Peyer's patch (tissue), 4 donors: ENCODE results near the gene CTBP2. TPM values are rescaled to one million over a fixed set of nuclear protein-coding genes. Genes with fewer than 3 reads are reported as not detected.

Experiments used
- DNase-seq, 3 donors: peaks; one replicate each; pipeline ENCODE4 v3.0.0-alpha.2; 2017 to 2019
- H3K27ac ChIP-seq, 4 donors: fragments of 200-600 bp; sonication (generic); one replicate each; pipeline ENCODE4 v1.5.1; 2016 to 2019
- H3K27me3 ChIP-seq, 2 donors: fragments of 200-600 bp; sonication (generic); one replicate each; pipeline ENCODE4 v1.5.1; 2019
- H3K36me3 ChIP-seq, 3 donors: fragments of 200-600 bp; sonication (generic); one replicate each; pipeline ENCODE4 v1.5.1; 2016 to 2019
- H3K4me1 ChIP-seq, 4 donors: fragments of 200-600 bp; sonication (generic); one replicate each; pipeline ENCODE4 v1.5.1; 2016 to 2019
- H3K4me3 ChIP-seq, 4 donors: fragments of 200-600 bp; sonication (generic); 1 replicate in 3 of 4; 2 replicates in 1 of 4; pipeline ENCODE4 v1.5.1; 2016 to 2019; ENCODE audit warnings: mild to moderate bottlenecking in 1 of 4
- H3K9me3 ChIP-seq, 4 donors: fragments of 200-600 bp; sonication (generic); one replicate each; pipeline ENCODE4 v1.5.1; 2016 to 2019; ENCODE audit warnings: mild to moderate bottlenecking in 1 of 4
- POLR2A ChIP-seq, 2 donors: fragments of 450-650 bp; IDR thresholded peaks; one replicate each; pipeline ENCODE4 v1.5.1; 2017; ENCODE audit warnings: antibody characterized with exemption in 2 of 2, mild to moderate bottlenecking in 2 of 2, moderate library complexity in 2 of 2
- total RNA-seq, 4 donors: library from RNA; depleted of rRNA; stranded (reverse); fragments of >200 nt; gene quantifications; one replicate each; pipeline ENCODE4 v1.1.0, GENCODE V29; 2016
- TF ChIP-seq, protein P1 (sequence below), 6 experiments: fragments of 450-650 bp in 4 of 6; fragments of 200-600 bp in 2 of 6; sonication (generic) in 1 of 6; IDR thresholded peaks; one replicate each; pipeline ENCODE4 v1.5.1; 2017 to 2019; ENCODE audit warnings: antibody characterized with exemption in 6 of 6, mild to moderate bottlenecking in 3 of 6, moderate library complexity in 1 of 6

CTBP2 gene
- total RNA-seq, 4 donors from 2014 or later, result 53.6 to 83.8 (median 64.7) TPM

DNA sequence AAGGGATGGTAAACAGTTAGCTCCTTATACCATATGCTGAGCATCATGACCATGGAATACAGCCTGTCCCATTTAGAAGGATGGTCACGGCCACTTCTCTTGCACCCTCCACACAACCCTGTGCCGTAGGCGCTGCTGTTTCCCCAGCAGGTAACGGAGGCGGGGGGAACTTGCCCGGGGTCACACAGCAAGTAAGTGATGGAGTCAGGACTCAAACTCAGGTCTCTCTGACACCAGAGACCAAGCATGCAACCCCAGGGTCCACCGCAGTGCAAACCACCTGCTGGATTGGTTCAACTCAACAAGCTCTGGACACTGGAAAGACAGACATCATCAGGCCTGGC, 146.9 kb downstream of the CTBP2 start:
- no peaks in the 10 kb centered on the region for H3K9me3 ChIP-seq
- DNase-seq, result no peak
- H3K27ac ChIP-seq, result peak overlapping the region in 1 of 4 donors; percentile 40
- no peak overlapping the region for H3K4me3 ChIP-seq
- peaks cover 0 to 56% (median 0%) of the 10 kb centered on the region in 4 donors for H3K4me1 ChIP-seq
- no peaks in the 10 kb centered on the region for H3K36me3 ChIP-seq
- no peak for TF ChIP-seq POLR2A (IDR thresholded peaks at IDR 0.05)
- TF ChIP-seq, protein P1, sequence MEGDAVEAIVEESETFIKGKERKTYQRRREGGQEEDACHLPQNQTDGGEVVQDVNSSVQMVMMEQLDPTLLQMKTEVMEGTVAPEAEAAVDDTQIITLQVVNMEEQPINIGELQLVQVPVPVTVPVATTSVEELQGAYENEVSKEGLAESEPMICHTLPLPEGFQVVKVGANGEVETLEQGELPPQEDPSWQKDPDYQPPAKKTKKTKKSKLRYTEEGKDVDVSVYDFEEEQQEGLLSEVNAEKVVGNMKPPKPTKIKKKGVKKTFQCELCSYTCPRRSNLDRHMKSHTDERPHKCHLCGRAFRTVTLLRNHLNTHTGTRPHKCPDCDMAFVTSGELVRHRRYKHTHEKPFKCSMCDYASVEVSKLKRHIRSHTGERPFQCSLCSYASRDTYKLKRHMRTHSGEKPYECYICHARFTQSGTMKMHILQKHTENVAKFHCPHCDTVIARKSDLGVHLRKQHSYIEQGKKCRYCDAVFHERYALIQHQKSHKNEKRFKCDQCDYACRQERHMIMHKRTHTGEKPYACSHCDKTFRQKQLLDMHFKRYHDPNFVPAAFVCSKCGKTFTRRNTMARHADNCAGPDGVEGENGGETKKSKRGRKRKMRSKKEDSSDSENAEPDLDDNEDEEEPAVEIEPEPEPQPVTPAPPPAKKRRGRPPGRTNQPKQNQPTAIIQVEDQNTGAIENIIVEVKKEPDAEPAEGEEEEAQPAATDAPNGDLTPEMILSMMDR (IDR thresholded peaks at IDR 0.05), result no peak
- H3K27me3 ChIP-seq, result no peaks in the 10 kb centered on the region

DNA sequence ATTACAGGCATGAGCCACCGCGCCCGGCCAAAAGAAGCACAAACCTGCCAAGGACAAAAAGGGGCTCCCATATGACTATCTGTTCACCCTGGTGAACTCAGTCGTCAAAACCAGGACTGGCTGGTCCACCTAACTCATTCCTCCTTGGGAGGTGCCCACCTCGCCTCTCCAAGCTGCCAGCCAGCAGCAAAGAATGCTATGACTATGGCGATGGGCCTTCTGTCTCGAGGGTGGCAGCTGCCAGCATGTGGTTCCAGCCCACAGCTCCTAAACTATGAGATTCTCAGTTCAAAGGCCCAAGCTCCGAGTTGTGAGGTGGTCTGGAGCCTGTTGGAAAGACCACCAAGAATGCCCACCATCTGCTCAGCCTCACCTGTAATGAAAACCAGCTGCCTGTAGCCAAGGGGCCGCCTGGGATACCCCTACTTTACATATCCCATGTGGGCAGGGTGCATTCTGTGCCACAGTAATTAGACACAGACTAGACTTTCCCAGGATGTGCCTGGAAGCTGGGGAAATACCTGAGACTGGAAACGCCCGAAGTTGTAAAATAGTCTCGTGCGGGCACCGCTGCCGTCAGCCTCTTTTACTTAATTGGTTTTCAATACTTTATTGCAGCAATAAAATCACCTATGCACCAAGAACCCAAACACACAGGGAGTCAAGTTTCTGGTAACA, 147.4 kb downstream of the CTBP2 start:
- Histone ChIP-seq H3K9me3 (no peaks in the 10 kb centered on the region), H3K27me3 (no peaks in the 10 kb centered on the region), H3K4me3 (no peak overlapping the region), H3K4me1 (peaks cover 0 to 60% (median 0%) of the 10 kb centered on the region in 4 donors), H3K27ac (peak overlapping the region in 1 of 4 donors; percentile 40), H3K36me3 (no peaks in the 10 kb centered on the region)
- no peak for DNase-seq
- TF ChIP-seq, protein P1 (IDR thresholded peaks at IDR 0.05), result no peak
- no peak for TF ChIP-seq POLR2A (IDR thresholded peaks at IDR 0.05)

DNA sequence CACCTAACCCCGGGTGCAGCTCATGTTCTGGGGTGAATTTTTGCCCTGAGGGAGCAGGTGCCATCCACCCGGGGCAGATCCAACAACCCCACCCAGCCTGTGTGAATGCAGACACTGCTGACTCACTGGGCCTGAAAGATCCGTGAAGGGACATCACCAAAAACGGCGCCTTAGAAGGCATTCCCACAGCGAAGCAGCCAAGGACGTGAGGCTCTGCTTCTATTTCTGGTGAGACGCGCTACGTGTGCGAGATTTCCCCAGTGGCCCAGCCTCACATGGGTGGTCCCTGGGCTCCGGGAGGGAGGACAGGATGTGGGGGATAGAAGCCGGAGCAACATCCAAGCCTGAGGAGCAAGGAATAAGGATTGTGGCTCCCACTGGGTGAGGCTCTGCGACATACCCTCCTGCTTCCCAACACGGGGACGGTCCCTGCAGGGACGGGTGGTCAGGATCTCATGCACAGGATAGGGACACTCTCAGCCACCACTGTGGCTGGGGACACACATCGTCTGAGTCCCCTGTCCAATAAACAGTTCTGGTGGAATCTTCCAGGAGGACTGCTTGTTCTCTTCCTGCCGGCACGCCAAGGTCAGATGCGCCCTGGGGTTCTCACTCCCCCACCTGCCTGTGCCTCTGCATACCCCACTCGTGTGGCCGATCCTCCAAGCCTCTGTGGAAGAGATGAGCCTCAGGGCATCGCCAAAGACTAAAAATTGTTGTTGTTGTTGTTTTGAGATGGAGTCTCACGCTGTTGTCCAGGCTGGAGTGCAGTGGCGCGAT, 148.2 kb downstream of the CTBP2 start:
- no peak overlapping the region for H3K4me3 ChIP-seq
- H3K27ac ChIP-seq, result peak overlapping the region in 2 of 4 donors; percentile 12 to 36
- TF ChIP-seq, protein P1 (IDR thresholded peaks at IDR 0.05), result no peak
- no peak for TF ChIP-seq POLR2A (IDR thresholded peaks at IDR 0.05)
- H3K9me3 ChIP-seq, result no peaks in the 10 kb centered on the region
- H3K36me3 ChIP-seq, result no peaks in the 10 kb centered on the region
- peaks cover 0 to 54% (median 0%) of the 10 kb centered on the region in 4 donors for H3K4me1 ChIP-seq
- no peak for DNase-seq
- H3K27me3 ChIP-seq, result no peaks in the 10 kb centered on the region

DNA sequence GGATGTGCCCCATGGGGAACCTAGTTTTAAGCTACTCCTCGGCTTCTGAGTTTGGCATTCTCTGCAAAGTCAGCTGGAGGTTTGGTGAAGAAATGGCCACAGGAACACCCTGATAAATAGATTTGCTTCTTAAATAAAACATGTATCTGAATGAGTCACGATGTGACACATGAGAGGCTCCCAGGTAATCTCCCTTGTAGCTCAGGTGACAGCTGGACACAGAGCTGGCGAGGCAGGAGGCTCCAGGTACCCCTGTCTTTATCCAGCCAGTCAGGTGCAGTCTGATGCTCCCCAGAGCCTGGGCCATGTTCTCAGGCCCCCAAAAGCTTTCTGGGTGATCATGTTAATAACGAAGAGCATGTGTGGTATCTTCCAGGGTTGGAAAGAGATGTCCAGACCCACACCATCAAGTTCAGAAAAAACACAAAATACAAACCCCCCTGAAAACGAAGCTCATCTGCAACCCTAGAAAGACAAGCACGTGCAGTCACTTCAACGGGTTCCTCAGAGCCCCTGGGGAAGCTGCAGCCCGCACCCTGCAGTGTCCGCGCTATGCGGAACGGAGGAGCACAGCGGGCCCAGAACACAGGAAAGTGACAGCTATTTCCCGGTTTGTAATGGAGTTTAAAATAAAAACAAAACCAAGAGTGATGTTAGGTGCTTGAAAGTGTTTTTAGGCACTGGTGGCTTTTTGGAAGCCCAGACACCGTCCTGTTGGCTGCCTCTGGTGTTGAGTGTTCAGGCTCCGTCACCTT, 149.0 kb downstream of the CTBP2 start:
- Histone ChIP-seq H3K27me3 (no peaks in the 10 kb centered on the region), H3K4me3 (no peak overlapping the region), H3K27ac (peak overlapping the region in 1 of 4 donors; percentile 12), H3K4me1 (peaks cover 0 to 56% (median 0%) of the 10 kb centered on the region in 4 donors), H3K36me3 (no peaks in the 10 kb centered on the region), H3K9me3 (no peaks in the 10 kb centered on the region)
- TF ChIP-seq, protein P1 (IDR thresholded peaks at IDR 0.05), result no peak
- TF ChIP-seq POLR2A (IDR thresholded peaks at IDR 0.05), result no peak
- DNase-seq, result no peak

DNA sequence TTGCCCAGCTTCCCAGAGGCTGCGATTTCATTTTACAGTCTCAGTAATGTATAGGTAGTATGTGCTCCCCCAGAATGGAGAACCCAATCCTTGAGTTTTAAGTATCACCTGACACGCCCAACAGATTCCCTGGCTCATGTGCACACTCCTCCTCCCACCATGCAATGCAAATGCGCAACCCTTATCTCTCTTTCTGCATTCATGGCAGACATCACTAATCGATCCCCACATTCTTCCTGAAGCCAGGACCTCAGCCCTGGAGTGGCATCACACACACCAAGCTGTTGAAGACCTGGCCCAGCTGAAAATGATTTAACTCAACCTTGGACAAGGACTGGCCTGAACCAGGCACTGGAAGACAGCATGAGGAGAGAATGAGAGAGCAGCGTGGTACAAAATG, 150.0 kb downstream of the CTBP2 start:
- Histone ChIP-seq H3K4me1 (peaks cover 0 to 46% (median 0%) of the 10 kb centered on the region in 4 donors), H3K9me3 (no peaks in the 10 kb centered on the region), H3K27ac (no peak overlapping the region), H3K4me3 (no peak overlapping the region), H3K36me3 (peaks cover 0 to 9% (median 0%) of the 10 kb centered on the region in 3 donors), H3K27me3 (no peaks in the 10 kb centered on the region)
- no peak for DNase-seq
- TF ChIP-seq POLR2A (IDR thresholded peaks at IDR 0.05), result no peak
- TF ChIP-seq, protein P1 (IDR thresholded peaks at IDR 0.05), result no peak
